CD4-positive, alpha-beta T cell treated with Interleukin-10 for 1 hour (primary cell): Measurements from ENCODE around the gene PLSCR5.

Experiments
- DNase-seq: peaks from one replicate; pipeline ENCODE4 v3.0.0-alpha.2; 2020

PLSCR5 gene

DNA sequence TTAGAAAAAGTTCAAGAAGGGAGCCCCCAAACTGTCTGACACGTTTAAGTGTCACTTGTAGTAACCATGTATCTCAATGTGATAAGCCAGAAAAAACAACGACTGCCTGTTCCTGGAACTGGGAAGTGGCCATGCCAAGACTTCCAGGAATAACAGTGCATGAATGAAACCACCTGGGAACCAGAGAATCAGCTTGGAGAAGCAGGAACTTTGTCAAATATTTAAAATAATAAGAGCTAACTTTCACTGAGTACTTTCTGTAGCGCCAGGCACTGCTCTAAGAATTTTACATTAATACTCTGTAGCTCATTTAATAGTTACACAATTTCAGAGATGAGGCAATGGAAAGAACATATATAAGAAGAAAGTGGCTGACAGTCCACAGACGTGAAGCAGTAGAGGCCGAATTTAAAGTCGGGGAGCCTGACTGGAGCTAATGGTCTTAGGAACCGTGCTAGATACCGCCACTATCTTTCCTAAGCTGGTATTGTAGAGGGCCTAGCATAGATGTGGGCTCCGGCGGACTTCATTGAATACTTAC lies 61.6 kb downstream of the PLSCR5 start:
- peak; percentile 16 for DNase-seq

DNA sequence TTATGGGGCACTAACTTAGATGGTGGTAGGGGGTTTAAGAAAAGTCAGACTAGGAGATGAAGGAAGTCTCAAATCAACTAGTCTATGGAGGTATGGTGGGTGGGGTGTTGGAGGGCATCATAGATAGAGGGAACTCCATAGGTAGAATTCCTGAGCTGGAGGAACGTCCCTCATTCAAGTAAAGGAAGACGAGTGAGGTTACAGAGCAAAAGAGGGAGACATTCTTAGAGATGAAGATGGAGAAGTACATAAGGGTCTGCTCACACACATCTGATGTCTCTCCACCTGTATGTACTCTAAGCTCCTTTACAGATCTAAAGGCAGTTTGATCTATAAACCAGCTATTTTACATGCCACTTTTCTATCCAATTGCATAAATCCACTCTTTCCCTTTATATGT lies 62.2 kb downstream of the PLSCR5 start:
- no peak for DNase-seq

DNA sequence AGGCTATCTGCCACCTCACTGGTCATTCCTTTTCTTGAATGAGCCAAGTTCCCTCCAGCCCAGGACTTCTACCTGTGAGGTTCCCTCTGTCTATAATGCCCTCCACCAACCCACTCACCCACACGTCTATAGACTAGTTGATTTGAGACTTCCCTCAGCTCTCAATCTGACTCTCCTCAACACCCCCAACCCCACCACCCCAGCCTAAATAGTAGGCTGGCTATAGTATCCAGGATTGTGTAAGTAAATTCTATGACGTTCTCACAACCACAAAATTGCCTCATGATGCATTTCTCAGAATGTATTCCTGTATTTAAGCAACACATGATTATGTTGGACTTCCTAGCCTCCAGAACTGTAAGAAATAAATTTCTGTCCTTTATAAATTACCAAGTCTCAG lies 63.0 kb downstream of the PLSCR5 start:
- no peak for DNase-seq

DNA sequence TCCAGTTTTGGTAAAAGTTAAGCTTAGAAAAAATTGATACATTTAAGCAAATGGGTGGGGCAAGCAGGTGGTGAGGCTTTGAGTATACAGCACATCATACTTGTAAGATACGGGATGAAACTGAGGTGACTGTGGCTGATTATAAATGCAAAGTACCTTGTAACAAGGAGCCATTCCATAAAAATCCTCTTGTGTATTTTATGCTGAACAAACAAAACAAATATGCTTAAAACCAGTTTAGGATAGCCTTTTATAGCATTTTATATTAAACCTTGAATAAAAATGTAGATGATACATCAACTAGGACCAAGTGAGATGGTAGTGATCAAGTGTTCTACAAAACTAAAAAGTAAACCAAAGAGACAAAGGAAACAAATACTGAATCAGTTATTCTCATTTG lies 64.2 kb downstream of the PLSCR5 start:
- no peak for DNase-seq

DNA sequence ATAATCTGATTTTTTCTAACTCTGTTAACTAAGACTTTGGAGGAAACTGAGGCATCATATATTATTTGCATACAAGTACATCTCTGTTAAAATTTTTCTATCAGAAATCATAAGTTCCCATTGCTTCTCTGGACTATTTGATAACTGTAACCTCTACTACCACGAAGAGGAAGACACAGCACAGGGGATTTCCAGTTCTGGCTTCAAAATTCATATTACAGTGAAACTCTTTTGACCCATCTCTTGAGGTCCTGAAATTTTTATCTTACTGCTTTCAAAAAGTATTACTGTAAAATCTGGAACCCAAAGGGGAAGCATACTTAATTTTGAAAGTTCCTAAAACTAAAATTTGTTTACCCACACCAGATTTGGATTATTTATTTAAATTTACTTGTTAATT lies 64.9 kb downstream of the PLSCR5 start:
- DNase-seq = peak; percentile 23

DNA sequence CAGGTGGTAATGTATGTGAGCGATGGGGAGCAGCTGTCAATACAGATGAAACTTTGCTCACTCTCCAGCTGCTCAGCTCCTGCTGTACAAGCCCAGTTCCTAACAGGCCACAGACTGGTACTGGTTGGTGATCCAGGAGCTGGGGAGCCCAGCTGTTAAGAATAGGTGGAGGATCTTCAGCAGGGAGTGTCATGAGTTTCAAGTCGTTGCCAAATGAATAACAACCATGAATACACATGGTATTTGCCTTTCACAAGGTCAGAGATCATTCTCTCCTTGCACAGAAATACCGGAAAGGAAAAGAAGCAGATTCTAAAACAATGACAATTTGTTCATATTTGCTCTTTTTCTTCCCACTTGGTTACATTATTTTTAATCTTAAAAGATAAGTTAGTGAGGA lies 65.8 kb downstream of the PLSCR5 start:
- DNase-seq = no peak

DNA sequence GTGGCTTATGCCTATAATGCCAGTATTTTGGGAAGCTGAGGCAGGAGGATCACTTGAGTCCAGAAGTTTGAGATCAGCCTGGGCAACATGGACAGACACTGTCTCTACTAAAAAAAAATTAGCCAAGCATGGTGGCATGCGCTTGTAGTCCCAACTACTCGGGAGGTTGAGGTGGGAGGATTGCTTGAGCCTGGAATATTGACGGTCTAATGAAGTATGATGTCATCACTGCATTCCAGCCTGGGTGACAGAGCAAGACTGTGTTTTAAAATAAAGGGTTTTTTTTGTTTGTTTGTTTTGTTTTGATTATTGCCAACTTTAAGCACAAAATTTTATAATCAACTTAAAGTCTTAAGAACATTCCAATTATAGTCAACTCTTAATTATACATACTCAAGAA lies 67.5 kb downstream of the PLSCR5 start:
- DNase-seq = no peak

DNA sequence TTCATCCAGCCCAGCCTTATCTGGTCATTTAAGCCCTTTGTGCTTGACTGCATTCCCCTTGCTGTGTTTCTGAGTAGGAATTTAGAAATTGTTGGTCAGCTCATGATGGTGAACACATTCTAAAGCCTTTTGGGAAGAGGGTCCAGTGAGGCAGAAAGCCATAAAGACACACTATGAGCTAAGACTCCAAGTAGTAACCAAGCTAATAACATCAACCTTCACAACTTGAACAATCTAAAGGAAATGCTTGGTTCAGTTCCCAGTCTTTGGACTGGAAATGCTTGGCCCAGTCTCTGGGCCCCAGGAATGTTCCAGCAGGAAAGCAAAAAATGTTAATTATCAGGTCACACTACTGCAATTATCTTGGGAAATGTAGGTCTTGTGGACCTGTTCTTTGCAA lies 68.5 kb downstream of the PLSCR5 start:
- DNase-seq = no peak
